Left colon (tissue), 2 donors: Measurements from ENCODE around the gene NOP53. TPM values are rescaled to one million over a fixed set of nuclear protein-coding genes. Genes with fewer than 3 reads are reported as not detected.

ENCODE experiments used
- ATAC-seq: fragments of 200-7000 bp; cut with Tn5 transposase; one replicate; pipeline ENCODE4 v1.9.1; 2020; ENCODE audit warnings: mild to moderate bottlenecking, moderate library complexity
- DNase-seq, 2 donors: peaks; one replicate each; pipeline ENCODE4 v3.0.0-alpha.2; 2020
- intact Hi-C, 2 donors: fragments of 100-400 bp; cut with DNase I in 1 of 2; cut with micrococcal nuclease in 1 of 2; formaldehyde crosslinking; loops; one replicate each; pipeline versions ENCODE4 v1.11.2 to v1.14.0; 2022; cut with DNase I, micrococcal nuclease
- long read RNA-seq: library from polyadenylated mRNA; unstranded; transcript quantifications from one replicate; pipeline ENCODE4 v2.0.0, GENCODE V29; 2021
- total RNA-seq, 2 donors: library from RNA; stranded (reverse); fragmentation: NEBNext Ultra II Directional; extraction: Animal tissue kit (Norgen Biotek cat#: 25700); gene quantifications; one replicate each; pipeline ENCODE4 v1.2.1, GENCODE V29; 2021
- donor health status: DM: no; HTN: no; CAD: no.
- donor health status: DM: yes; HTN: yes; CAD: no.

The NOP53 gene
- total RNA-seq, result 100 to 1,000 TPM; 260 to 285 TPM
- long read RNA-seq, transcript NOP53-201 (13 exons, 1,528 nt), result major isoform, 410 of 531 reads
- long read RNA-seq, partial matches to known transcripts, result 111 of 531 reads
- long read RNA-seq, other reads (novel, unspliced or antisense), result 10 of 531 reads

DNA sequence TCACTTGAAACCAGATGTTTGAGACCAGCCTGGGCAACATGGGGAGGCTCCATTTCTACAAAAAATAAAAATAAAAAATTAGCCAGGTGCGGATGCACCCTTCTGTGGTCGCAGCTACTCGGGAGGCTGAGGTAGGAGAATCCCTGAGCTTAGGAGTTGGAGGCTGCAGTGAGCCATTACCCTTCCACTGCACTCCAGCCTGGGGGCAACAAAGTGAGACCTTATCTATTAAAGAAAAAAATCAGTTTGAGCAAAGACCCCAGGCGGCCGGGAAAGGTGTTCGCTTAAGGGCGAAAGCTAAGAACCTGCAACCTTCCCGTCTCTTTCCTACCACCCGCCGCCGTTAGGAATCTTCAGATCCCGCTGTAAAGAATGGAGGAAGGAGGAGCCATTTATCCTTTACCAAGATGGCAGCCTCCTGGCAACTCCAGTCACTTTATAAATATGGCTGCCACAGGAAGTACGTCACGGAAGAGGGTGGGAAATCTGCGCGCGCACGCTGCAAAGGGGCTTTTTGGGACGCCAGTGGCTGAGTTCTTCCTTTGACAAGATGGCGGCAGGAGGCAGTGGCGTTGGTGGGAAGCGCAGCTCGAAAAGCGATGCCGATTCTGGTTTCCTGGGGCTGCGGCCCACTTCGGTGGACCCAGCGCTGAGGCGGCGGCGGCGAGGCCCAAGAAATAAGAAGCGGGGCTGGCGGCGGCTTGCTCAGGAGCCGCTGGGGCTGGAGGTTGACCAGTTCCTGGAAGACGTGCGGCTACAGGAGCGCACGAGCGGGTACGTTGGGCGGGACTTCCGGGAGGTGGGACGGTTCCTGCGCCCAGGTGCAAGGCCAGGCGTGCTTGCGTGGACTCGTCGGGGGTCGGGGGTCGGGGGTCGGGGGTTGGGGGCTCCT lies at the start of gene NOP53:
TSS of gene NOP53 (plus strand) at position 537 of the 892 bp plus-strand sequence. CDS start at position 551, 14 bp downstream.
- peak; percentile 85 for ATAC-seq
- intact Hi-C loops, result no loop called here
- peak; percentile 96 to 98 for DNase-seq

DNA sequence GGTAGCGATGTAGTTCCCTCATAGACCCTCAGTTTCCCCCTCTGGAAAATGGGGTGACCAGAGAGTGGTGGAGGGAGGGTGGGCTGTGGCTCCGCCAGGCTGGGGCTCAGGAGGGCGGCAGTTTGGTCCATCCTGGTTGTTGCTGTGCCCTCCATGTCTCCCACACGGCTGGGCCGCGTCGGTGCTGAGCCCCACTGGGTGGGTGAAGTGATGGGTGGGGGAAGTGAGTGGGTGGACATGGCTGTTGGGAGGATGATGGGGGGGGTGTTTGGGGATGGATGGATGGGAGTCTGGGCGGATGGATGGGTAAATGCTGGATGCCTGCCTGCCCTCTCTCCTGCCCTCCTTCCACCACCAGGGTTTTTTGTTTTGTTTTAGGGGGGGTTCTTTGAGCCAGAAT lies 48.7 kb upstream of the NOP53 start:
- ATAC-seq (no peak), DNase-seq (no peak)
- intact Hi-C loops, result loop anchor here (5.0 kb wide), 2 partner anchors 174 to 264 kb away; no protein-coding TSS in a partner anchor

DNA sequence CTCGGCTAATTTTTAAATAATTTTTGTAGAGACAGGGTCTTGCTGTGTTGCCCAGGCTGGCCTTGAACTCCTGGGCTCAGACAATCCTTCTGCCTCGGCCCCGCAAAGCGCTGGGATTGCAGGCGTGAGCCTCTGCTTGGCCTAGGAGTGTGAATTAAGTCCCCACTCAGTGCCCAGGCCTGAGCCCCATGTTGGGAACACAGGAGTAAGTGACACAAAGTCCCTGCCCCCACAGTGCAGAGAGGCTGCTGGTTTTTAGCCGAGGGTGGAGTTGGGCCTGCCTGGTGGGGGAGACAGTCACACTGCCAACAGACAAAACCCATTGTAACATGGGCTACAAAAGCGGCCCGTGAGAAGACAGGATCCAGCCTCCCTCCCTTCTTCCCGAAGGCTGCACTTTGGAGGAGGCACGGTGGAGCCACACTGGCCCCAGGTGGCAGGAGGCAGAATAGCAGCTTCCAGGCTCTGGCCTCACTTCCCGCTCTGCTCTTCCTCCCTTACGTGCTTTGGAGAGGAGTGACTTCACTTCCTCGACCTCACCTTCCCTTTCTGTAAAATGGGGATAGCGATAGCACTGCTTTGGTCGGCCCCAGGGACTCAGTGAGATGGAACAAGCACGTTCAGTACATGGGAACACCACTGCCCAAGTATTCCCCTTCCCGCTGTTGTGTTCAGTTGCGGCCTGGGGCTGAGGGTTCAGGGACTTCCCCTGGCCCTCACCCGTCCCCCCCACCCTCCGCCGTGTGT lies 47.3 kb upstream of the NOP53 start:
- intact Hi-C loops, result loop anchor here (5.0 kb wide), 2 partner anchors 176 to 266 kb away; no protein-coding TSS in a partner anchor
- peak; percentile 94 for ATAC-seq
- DNase-seq, result peak; percentile 71 to 75

DNA sequence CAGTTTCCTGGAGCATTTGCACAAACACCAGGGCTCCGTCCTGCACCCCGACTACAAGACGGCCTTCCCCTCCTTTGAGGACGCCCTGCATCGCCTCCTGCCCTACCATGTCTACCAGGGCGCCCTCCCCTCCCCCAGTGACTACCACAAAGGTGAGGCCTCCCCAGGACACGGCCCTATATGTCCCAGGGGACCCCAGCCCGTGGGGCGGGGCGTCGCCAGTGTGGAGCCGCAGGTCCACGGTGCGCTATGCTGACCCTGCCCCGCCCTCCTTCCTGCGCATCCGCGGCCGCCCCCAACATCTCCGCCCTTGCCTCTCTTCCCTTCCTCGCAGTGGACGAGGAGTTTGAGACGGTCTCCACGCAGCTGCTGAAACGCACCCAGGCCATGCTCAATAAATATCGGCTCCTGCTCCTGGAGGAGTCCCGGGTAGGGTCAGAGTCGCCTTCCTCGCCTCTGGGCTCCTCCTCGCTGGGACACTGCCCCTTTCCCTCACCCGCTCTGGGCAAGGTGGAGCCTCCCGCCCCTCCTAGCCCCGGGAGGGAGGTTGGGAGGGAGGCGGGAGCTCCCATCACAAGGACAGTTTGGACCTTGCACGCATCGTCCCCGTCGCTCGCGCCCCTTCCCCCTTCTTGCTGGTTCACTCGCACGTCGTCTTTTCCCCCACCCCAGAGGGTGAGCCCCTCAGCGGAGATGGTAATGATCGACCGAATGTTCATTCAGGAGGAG lies 46.6 kb upstream of the NOP53 start:
- DNase-seq (no peak), ATAC-seq (no peak)
- intact Hi-C loops, result loop anchor here (5.0 kb wide), 2 partner anchors 176 to 266 kb away; no protein-coding TSS in a partner anchor

DNA sequence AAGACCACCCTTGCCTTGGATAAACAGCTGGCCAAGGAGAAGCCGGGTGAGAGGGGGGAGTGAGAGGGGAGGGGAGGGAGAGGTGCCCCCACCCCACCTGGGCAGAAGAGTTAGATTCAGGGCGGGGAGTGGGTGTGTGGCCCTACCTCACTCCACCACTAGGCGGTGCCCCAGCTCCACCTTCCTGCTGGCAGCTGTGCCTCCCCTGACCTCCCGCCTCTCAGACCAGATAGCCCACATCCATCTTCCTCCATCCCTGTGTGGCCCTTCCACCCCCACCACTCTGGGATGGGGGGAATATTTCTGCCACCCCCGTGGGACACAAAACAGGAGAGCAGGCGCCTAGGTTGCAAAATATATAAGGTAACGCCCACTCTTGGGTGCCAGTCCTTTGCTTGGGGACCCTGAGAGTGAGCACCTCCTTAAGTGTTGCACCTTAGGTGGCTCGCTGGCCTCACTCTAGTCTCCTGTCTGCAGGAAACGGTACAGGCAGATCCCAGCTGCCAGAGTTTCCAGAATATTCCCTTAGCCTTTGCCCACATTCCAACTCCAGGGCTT lies 45.9 kb upstream of the NOP53 start:
- intact Hi-C loops, result loop anchor here (5.0 kb wide), 2 partner anchors 177 to 267 kb away; no protein-coding TSS in a partner anchor
- ATAC-seq, result peak; percentile 59

DNA sequence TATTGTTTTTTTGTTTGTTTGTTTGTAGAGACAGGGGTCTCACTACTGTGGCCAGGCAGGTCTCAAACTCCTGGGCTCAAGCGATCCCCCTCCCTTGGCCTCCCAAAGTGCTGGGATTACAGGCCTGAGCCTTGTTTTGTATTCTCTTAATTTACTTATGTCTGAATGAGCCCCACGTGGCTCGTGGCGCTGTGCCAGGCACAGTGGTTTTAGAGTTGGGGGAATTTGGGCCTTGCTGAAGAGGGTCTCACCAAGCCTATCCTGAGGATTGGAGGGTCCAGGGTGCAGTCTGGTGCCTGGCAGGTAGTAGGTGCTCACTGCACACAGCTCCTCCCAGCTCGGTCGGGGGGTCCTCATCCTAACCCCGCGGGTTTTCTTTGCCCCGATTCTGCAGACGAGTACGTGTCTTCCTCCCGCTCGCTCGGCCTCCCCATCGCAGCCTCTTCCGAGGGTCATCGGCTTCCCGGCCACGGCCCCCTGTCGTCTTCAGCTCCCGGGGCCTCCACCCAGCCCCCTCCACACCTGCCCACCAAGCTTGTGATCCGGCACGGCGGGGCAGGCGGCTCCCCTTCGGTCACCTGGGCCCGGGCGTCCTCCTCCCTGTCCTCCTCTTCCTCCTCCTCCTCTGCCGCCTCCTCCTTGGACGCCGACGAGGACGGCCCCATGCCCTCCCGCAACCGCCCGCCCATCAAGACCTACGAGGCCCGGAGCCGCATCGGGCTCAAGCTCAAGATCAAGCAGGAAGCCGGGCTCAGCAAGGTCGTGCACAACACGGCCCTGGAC lies 44.2 kb upstream of the NOP53 start:
- ATAC-seq (no peak), DNase-seq (no peak)
- intact Hi-C loops, result no loop called here

More for the DNA sequence above, 45.9 kb upstream of the NOP53 start:
- peak in 1 of 2 donors; percentile 73 for DNase-seq

DNA sequence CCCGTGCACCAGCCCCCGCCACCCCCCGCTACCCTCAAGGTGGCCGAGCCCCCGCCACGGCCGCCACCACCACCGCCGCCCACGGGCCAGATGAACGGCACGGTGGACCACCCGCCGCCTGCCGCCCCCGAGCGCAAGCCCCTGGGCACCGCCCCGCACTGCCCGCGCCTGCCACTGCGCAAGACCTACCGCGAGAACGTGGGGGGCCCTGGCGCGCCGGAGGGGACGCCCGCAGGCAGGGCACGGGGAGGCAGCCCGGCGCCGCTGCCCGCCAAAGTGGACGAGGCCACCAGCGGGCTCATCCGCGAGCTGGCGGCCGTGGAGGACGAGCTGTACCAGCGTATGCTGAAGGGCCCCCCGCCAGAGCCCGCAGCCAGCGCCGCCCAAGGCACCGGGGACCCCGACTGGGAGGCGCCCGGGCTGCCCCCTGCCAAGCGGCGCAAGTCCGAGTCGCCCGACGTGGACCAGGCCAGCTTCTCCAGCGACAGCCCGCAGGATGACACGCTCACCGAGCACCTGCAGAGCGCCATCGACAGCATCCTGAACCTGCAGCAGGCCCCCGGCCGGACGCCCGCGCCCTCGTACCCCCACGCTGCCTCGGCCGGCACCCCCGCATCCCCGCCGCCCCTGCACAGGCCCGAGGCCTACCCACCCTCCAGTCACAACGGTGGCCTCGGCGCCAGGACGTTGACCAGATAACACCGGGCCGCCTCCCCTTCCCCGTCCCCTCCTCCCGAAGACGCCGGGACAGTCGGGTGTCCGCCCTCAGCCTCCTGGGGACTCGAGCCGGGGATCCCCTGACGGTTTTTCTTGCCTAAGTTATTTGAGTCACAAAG lies 43.4 kb upstream of the NOP53 start:
- ATAC-seq (no peak), DNase-seq (no peak)
- intact Hi-C loops, result no loop called here

DNA sequence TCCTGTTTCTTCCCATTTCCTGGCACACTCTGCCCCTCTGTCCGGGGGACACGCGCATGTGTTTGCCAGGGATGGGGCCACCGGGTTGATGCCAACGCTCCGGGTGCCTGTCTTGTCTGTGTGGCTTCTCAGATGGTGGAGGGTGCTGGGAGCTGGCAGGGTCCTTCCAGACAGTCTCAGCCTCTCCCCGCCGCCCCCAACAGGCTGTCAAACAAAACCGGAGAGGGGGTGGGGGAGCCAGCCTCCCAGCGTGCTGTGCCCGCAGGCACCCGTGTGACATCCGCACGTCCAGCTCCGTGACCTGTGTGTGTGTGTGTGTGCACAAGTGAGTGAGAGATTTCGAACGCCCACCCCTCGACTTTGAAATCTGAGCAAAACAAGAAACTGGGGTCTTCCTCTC lies 42.7 kb upstream of the NOP53 start:
- DNase-seq, result no peak
- ATAC-seq, result no peak
- intact Hi-C loops, result no loop called here

DNA sequence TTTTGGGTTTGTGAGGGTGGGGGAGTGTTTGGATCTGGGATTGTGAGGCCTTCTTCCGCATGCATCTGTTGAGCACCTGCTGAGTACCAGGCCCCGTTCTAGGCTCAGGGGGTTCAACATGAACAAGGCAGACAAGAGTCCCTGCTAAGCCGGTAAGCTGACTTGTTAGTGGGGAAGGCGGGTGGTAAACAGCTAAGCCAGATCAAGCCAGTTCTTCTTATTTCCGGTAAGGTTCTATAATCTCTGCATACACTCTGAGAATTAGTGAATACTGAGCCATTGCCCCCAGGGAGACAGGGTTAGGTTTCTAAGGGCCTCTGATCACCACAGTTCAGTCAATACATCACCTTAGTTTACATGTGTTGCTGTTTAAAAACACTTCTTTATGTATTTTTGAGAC lies 42.0 kb upstream of the NOP53 start:
- DNase-seq, result no peak
- intact Hi-C loops, result no loop called here
- ATAC-seq, result no peak

DNA sequence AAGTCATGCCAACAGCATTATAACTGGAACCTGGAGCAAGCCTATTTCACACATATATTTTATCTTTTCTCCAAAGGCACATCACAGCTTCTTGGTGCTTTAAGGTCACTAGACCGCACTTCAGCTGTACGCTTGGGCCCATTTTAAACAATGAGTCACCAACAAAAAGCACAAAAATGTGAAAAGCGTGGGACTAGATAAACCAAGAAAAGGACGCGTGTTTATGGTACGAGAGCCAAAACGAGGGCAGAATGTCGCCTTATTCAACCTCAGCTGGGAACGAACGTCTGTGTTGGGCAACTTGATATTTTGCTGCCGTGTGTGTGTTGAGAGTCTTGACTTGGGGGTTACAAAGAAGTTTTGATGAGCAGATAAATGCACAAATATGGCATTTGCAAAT lies 41.3 kb upstream of the NOP53 start:
- DNase-seq, result no peak
- no peak for ATAC-seq
- intact Hi-C loops, result no loop called here

DNA sequence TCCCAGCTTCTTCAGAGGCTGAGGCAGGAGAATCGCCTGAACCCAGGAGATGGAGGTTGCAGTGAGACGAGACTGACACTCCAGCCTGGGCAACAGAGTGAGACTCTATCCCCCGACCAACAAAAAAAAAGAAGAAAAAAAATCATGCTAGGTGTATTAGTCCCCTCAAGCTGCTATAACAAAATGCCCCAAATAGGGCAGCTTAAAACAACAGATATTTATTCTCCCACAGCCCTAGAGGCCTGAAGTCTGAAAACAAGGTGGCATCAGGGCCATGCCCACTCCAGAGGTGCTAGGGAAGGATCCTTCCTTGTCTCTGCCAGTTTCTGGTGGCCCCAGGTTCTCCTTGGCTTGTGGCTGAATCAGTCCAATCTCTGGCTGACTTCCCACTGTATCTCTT lies 40.7 kb upstream of the NOP53 start:
- intact Hi-C loops, result loop anchor here in 1 of 2 donors (5.0 kb wide), 1 partner anchor 267 kb away; no protein-coding TSS in a partner anchor
- no peak for DNase-seq
- no peak for ATAC-seq

DNA sequence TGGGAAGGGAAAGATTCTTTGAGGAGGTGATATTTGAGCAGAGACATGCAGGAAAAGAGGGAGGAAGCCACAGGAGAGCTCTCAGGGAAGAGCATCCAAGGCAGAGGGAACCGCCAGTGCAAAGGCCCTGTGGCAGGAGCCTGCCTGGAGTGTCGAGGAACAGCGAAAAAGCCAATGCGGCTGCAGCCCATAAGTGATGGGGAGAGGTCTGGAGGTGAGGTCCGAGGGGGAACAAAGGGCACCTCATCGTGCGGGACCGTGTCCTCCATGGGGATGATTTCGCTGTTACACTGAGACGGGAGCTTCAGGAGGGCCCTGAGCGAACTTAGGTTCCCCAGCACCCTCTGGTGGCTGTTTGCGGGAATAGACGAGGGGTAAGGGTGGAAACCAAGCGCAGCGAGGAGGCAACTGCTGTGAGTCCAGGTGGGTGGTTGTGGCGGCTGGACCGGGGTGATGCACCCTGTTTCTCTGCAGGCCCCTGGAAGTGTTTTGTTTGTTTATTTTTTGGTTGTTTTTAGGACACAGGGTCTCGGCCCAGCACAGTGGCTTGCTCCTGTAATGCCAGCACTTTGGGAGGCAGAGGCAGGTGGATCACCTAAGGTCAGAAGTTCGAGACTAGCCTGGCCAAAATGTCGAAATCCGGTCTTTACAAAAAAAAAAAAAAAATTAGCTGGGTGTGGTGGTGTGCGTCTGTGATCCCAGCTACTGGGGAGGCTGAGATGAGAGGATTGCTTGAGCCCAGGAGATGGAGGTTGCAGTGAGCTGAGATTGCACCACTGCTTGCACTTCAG lies 38.0 kb upstream of the NOP53 start:
- DNase-seq, result peak; percentile 43 to 83
- ATAC-seq, result peak; percentile 89
- intact Hi-C loops, result loop anchor here in 1 of 2 donors (5.0 kb wide), 1 partner anchor 270 kb away; no protein-coding TSS in a partner anchor

DNA sequence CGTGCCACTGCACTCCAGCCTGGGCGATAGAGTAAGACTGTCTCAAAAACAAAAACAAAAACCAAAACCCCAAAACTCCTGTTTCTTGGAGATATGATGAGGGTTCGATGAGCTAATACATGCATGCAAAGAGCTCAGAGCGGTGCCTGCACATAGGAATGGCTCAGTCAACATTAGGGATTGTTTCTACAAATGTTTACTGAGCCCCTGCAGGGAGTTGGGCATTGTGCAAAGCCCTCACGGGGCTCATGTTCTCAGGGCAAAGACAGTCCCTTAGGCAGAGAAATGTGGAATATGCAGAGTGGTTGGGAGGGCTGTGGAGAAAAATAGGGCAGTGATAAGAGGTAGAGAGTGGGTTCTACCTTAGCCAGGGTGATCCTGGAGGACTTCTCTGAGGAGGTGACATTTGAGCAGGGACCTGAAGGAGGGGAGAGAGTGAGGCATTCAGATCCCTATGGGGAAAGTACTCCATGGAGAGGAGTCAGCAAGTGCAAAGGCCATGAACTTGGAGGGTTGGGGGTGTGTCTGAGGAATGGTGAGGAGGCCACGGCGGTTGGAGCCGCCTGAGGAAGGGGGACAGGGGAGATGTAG lies 33.6 kb upstream of the NOP53 start:
- intact Hi-C loops, result loop anchor here in 1 of 2 donors (2.0 kb wide), 1 partner anchor 31 kb away; no protein-coding TSS in a partner anchor
- DNase-seq (no peak), ATAC-seq (no peak)

DNA sequence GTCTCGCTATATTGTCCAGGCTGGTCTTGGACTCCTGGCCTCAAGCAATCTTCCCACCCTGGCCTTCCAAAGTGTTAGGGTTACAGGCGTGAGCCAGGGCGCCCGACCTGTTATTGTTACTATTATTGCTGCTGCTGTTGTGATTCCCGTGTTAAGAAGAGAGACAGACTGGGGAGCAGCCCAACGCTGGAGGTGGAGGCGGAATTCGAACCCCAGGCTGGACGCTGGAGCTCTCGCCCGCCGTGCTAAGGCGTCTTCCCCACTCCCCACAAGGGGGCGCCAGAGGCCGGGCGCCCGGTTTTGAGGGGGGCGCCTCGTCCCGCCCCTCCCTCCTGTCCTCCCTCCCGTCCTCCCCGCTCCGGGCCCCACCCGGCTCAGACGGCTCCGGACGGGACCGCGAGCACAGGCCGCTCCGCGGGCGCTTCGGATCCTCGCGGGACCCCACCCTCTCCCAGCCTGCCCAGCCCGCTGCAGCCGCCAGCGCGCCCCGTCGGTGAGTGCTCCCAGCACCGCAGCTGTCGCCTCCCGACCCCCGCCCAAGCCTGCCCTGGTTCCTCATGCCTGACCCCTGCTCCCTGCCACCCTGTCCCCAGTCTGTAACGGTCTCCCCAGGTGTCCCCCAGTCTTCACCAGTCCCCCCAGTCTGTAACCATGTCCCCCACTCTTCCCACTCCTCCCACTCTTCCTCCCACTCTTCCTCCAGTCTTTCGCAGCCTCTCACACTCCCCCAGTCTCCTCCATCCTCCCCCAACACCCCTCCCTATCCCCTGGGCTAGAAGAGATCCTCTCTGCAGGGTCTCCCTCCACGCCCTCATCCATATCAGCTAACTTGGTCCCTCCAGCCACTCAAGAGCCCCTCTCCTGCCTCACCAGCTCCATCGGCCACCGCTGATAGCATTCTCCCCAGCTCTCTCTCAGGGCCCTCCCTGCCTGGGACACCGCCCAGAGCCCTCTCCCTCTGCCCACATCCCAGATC lies 32.0 kb upstream of the NOP53 start, which contains the start of gene EHD2:
TSS of gene EHD2 (plus strand) at position 377 of the 976 bp plus-strand sequence. CDS start 3,191 bp downstream, outside the sequence.
- peak in 1 of 2 donors; percentile 35 for DNase-seq
- ATAC-seq, result peak; percentile 56
- intact Hi-C loops, result loop anchor here in 1 of 2 donors (2.0 kb wide), 1 partner anchor 29 kb away; no protein-coding TSS in a partner anchor
